Mammary epithelial cell (primary cell): ENCODE results near the gene FOXN1.

Experiments
- EZH2 ChIP-seq: IDR thresholded peaks from 2 replicates; pipeline ENCODE4 v1.6.1; 2012; ENCODE audit warnings: low read length, inconsistent platforms, borderline replicate concordance
- TF ChIP-seq, protein P1 (sequence below), 2 donors: IDR thresholded peaks in 1 of 2; conservative IDR thresholded peaks in 1 of 2; 2 replicates each; pipeline ENCODE4 v1.5.1; 2011 to 2012; ENCODE audit warnings: inconsistent platforms in 2 of 2, low read length in 2 of 2, mild to moderate bottlenecking in 2 of 2, control low read depth in 1 of 2, low read depth in 1 of 2; ENCODE audit not compliant: insufficient read depth in 1 of 2; ENCODE audit errors: extremely low read depth in 1 of 2

DNA sequence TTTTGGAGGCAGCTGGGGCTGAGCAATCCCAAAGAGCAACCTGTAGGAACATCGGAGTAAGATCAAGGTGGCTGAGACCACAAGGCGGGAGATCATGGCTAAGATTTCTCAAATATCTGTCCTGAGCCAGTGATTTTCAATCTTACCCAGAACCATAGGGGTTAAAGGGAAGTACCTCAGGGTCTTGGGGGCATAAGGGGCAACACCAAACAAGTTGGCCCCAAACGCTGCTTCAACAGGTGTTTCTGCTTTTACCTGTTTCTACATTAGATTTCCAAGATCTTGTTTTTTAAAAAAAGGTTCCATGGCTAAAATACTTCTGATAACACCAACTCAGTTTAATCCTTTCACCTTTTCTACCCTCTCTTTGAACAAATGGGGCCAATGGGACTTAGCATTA, 48.9 kb downstream of the FOXN1 start:
- no peak for TF ChIP-seq EZH2
- TF ChIP-seq, protein P1, sequence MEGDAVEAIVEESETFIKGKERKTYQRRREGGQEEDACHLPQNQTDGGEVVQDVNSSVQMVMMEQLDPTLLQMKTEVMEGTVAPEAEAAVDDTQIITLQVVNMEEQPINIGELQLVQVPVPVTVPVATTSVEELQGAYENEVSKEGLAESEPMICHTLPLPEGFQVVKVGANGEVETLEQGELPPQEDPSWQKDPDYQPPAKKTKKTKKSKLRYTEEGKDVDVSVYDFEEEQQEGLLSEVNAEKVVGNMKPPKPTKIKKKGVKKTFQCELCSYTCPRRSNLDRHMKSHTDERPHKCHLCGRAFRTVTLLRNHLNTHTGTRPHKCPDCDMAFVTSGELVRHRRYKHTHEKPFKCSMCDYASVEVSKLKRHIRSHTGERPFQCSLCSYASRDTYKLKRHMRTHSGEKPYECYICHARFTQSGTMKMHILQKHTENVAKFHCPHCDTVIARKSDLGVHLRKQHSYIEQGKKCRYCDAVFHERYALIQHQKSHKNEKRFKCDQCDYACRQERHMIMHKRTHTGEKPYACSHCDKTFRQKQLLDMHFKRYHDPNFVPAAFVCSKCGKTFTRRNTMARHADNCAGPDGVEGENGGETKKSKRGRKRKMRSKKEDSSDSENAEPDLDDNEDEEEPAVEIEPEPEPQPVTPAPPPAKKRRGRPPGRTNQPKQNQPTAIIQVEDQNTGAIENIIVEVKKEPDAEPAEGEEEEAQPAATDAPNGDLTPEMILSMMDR (conservative IDR thresholded peaks at IDR 0.05 in 1 of 2, IDR thresholded peaks at IDR 0.05 in 1 of 2; ENCODE audit: extremely low read depth in 1 of 2, insufficient read depth in 1 of 2, low read depth in 1 of 2, low read length in 2 of 2) = no peak
